Measurements from ENCODE around the gene CERS6.

DNA sequence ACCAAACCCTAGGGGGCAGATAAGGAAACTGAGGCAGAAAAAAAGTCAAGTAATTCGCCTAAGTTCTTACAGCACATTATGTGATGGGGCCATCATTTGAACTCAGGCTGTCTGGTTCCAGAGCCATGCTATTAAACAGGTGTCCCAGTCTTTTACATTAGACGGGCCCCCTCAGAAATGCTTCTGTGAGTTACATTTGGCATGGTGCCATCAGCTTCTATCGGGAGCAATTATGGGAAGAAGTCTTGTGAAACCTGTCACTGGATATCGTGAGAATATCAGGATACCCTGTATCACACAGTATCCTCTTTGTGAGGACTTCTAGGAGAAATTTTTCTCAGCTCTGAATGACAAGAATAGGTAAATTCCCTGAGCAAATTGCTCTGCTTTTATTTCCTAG is 202.6 kb downstream of the CERS6 start:
- TF ChIP-seq, protein P1, sequence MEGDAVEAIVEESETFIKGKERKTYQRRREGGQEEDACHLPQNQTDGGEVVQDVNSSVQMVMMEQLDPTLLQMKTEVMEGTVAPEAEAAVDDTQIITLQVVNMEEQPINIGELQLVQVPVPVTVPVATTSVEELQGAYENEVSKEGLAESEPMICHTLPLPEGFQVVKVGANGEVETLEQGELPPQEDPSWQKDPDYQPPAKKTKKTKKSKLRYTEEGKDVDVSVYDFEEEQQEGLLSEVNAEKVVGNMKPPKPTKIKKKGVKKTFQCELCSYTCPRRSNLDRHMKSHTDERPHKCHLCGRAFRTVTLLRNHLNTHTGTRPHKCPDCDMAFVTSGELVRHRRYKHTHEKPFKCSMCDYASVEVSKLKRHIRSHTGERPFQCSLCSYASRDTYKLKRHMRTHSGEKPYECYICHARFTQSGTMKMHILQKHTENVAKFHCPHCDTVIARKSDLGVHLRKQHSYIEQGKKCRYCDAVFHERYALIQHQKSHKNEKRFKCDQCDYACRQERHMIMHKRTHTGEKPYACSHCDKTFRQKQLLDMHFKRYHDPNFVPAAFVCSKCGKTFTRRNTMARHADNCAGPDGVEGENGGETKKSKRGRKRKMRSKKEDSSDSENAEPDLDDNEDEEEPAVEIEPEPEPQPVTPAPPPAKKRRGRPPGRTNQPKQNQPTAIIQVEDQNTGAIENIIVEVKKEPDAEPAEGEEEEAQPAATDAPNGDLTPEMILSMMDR (IDR thresholded peaks at IDR 0.05): no peak
- no peak for TF ChIP-seq POLR2AphosphoS5 (IDR thresholded peaks at IDR 0.05; ENCODE audit: insufficient read depth in 1 of 2, low read depth in 1 of 2)
